ENCODE measurements around the gene VGLL2.

DNA sequence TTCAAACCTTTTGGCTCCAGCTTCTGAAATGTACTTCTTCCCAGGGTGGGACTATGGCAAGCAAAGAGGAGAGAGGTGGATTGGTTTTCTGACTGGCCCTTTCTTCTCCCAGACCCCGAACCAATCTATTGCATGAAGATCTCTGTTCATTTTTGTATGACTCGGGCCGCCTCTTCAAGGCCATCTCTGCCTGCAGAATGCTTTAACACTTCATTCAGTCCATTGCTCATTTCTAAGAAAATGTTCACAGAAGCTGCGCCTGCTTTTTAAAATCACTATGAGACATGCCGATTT is 1.6 kb downstream of the VGLL2 start:
- TF ChIP-seq, protein P1, sequence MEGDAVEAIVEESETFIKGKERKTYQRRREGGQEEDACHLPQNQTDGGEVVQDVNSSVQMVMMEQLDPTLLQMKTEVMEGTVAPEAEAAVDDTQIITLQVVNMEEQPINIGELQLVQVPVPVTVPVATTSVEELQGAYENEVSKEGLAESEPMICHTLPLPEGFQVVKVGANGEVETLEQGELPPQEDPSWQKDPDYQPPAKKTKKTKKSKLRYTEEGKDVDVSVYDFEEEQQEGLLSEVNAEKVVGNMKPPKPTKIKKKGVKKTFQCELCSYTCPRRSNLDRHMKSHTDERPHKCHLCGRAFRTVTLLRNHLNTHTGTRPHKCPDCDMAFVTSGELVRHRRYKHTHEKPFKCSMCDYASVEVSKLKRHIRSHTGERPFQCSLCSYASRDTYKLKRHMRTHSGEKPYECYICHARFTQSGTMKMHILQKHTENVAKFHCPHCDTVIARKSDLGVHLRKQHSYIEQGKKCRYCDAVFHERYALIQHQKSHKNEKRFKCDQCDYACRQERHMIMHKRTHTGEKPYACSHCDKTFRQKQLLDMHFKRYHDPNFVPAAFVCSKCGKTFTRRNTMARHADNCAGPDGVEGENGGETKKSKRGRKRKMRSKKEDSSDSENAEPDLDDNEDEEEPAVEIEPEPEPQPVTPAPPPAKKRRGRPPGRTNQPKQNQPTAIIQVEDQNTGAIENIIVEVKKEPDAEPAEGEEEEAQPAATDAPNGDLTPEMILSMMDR (IDR thresholded peaks at IDR 0.05 in 4 of 5, conservative IDR thresholded peaks at IDR 0.05 in 1 of 5): no peak
- TF ChIP-seq POLR2A (IDR thresholded peaks at IDR 0.05): no peak
